HG03378 (cell line): Measurements from ENCODE around the gene EPB42.
A peak's percentile ranks its signal among the peaks of the same experiment; 100 is the strongest.
"Not testable (repeated sequence)": the region's sequence is repeated elsewhere in the genome, so short reads cannot be mapped to it uniquely, and the experiment has no call there.

ENCODE experiments used
- ATAC-seq: cut with Tn5 transposase; IDR thresholded peaks from one replicate; pipeline ENCODE4 v1.9.1; 2021; ENCODE audit warnings: mild to moderate bottlenecking, moderate library complexity; ENCODE audit not compliant: unreplicated experiment

Gene EPB42

DNA sequence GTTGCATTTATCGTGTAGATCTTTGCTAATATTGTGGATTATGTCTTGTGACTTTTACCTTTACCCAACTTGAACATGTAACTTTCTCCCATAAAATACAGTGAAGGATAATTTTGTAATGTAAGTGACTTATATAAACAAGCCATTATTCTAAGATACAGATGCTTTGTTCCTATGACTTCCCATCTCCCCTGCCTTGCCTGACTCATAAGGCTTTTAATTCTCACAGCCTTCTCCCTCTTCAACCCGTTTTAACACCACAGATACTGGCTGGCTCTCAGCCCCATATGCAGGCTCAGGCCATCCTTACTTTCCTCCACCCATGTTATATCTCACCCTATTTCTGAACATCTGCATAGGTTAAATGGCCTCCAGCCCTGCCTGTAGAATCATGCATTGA, 31.5 kb downstream of the EPB42 start:
- no peak for ATAC-seq

GRCh38 chr15:43187544-43188155, 33.2 kb downstream of the EPB42 start:
- no peak for ATAC-seq

- no peak for ATAC-seq
These were observed 34.8 kb downstream of the EPB42 start for GRCh38 chr15:43186003-43186353.

DNA sequence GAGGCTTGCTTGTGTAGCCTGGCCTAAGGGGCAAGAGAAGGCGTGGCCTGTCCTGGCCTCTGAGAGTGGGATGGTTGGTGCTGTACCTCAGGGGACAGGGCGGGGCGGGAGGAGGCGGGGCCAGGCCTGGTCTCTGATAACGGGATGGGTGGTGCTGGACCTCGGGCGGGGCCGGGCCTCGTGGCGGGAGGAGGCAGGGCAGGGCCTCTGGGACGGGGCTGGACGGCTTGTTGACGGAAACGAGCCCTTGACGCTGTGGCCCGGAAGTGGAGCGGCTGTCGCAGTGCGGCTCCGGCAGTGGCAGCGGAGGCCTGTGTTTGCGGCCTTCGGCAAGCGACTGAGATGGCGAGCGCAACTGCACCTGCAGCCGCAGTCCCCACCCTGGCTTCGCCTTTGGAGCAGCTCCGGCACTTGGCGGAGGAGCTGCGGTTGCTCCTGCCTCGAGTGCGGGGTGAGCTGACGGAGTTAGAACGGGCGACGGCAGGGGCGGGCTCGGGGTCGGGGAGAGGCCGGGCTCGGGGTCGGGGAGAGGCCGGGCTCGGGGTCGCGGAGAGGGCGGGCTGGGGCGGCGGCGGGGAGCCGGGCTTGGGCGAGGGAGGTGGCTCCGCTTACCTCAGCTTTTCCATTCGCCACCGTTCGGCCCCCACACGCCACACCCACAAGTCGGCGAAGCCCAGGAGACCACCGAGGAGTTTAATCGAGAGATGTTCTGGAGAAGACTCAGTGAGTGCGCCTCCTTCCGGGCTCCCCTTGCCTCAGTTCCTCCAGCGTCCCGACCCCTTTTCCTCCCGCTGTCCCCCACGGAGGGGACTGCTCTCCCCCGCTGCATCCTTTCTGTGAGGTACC, 35.4 kb downstream of the EPB42 start, which contains the start of gene CCNDBP1:
Gene CCNDBP1, plus strand, starts transcription at position 247 of the 846 bp plus-strand sequence. Its CDS starts 96 bp downstream, at position 343.
- peak; percentile 74 for ATAC-seq

- no peak for ATAC-seq
These were observed 36.3 kb downstream of the EPB42 start for GRCh38 chr15:43184407-43185124.

GRCh38 chr15:43183270-43183669, 37.5 kb downstream of the EPB42 start:
- ATAC-seq: no peak

DNA sequence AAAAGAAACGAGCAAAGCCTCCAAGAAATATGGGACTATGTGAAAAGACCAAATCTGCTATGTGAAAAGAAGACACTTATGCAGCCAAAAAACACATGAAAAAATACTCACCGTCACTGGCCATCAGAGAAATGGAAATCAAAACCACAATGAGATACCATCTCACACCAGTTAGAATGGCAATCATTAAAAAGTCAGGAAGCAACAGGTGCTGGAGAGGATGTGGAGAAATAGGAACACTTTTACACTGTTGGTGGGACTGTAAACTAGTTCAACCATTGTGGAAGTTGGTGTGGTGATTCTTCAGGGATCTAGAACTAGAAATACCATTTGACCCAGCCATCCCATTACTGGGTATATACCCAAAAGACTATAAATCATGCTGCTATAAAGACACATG, 43.7 kb downstream of the EPB42 start:
- not testable (repeated sequence) for ATAC-seq

- not testable (repeated sequence) for ATAC-seq
These were observed 45.0 kb downstream of the EPB42 start for GRCh38 chr15:43175656-43176309.

GRCh38 chr15:43169888-43170287, 50.9 kb downstream of the EPB42 start:
- no peak for ATAC-seq

GRCh38 chr15:43168192-43169107, 52.4 kb downstream of the EPB42 start:
- ATAC-seq: no peak

DNA sequence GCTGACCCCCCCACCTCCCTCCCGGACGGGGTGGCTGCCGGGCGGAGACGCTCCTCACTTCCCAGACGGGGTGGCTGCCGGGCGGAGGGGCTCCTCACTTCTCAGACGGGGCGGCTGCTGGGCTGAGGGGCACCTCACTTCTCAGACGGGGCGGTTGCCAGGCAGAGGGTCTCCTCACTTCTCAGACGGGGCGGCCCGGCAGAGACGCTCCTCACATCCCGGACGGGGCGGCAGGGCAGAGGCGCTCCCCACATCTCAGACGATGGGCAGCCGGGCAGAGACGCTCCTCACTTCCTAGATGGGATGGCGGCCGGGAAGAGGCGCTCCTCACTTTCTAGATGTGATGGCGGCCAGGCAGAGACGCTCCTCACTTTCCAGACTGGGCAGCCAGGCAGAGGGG, 53.6 kb downstream of the EPB42 start:
- ATAC-seq: not testable (repeated sequence)

- no peak for ATAC-seq
These were observed 55.0 kb downstream of the EPB42 start for GRCh38 chr15:43165801-43166325.

- ATAC-seq: no peak
These were observed 67.5 kb downstream of the EPB42 start for GRCh38 chr15:43153269-43153668.

- ATAC-seq: no peak
These were observed 69.1 kb downstream of the EPB42 start for GRCh38 chr15:43151688-43152087.

DNA sequence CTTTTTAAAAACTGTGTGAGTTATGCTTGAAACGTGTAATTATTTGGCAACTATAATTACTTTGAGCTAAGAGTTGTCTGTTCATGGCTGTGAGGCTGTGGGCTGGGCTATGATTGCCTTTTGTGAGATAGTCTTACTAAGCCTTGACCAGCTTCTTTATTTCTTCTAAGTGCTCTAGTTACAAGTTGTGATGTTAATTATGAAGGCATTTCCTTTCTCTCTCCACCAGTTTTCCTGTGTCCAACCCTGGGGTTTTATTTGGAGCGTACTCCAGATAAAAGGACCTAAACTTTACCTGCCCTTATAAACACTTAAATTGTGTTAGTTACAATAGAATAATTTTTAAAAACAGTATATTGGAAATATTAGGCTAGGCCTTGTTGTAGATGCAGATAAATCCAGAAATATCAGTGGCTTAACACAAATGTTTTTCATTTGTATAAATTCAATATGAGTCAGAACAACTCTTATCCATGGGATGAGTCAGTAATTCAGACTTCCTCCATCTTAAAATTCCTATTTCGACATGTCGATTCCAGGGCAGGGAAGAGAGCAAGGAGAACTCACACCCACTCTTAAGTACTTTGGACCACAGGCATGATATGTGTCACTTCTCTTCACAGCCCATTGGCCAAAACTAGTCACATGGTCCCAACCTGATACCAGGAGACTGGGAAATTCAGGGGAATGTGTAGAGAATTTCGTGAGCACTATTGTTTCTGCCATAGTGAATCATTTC, 70.5 kb downstream of the EPB42 start:
- ATAC-seq: no peak
